CD4-positive, alpha-beta T cell (primary cell): ENCODE data around the gene ITLN2. TPM values are rescaled to one million over a fixed set of nuclear protein-coding genes. Genes with fewer than 3 reads are reported as not detected.

ENCODE experiments used
- ATAC-seq: fragments of 200-7000 bp; cut with Tn5 transposase; one replicate; pipeline ENCODE4 v1.10.0; 2022; ENCODE audit warnings: mild to moderate bottlenecking; ENCODE audit not compliant: poor library complexity
- CTCF ChIA-PET: fragments of 350-600 bp; sonication (Branson Sonifier 250); formaldehyde crosslinking; loops from one replicate; lab custom pipeline; 2021; ENCODE audit warnings: antibody characterized with exemption, inconsistent platforms; lab: Charles Lee
- POLR2A ChIA-PET: fragments of 350-600 bp; sonication (Branson Sonifier 250); formaldehyde crosslinking; loops from one replicate; lab custom pipeline; 2021; ENCODE audit warnings: antibody characterized with exemption, inconsistent platforms; lab: Charles Lee
- DNase-seq, 14 experiments: peaks; one replicate each; pipeline ENCODE4 v3.0.0-alpha.2; 2013 to 2020; ENCODE audit warnings: mixed read lengths in 2 of 14
- H3K27ac ChIP-seq, 2 donors: one replicate each; pipeline versions ENCODE4 v1.5.1 to v1.7.0; 2013; ENCODE audit warnings: low read length in 2 of 2, low read depth in 1 of 2, mild to moderate bottlenecking in 1 of 2
- H3K27me3 ChIP-seq, 2 experiments: 1 replicate in 1 of 2; 2 replicates in 1 of 2; pipeline versions ENCODE4 v1.6.1 to v1.7.0; 2013; ENCODE audit warnings: low read length in 2 of 2, control low read depth in 1 of 2, mild to moderate bottlenecking in 1 of 2, moderate library complexity in 1 of 2; ENCODE audit not compliant: insufficient read depth in 2 of 2, control insufficient read depth in 1 of 2
- H3K36me3 ChIP-seq: one replicate; pipeline ENCODE4 v1.6.1; 2013; ENCODE audit warnings: low read length, control low read depth; ENCODE audit not compliant: insufficient read depth
- H3K4me1 ChIP-seq: one replicate; pipeline ENCODE4 v1.6.1; 2013; ENCODE audit warnings: low read length, control low read depth; ENCODE audit not compliant: insufficient read depth
- H3K4me3 ChIP-seq: one replicate; pipeline ENCODE4 v1.5.1; 2013; ENCODE audit warnings: mild to moderate bottlenecking, low read length, moderate library complexity
- H3K9me3 ChIP-seq, 2 experiments: 1 replicate in 1 of 2; 2 replicates in 1 of 2; pipeline versions ENCODE4 v1.6.1 to v1.7.0; 2013; ENCODE audit warnings: low read length in 2 of 2, mild to moderate bottlenecking in 2 of 2, control low read depth in 1 of 2, moderate library complexity in 1 of 2; ENCODE audit not compliant: control insufficient read depth in 1 of 2, insufficient read depth in 1 of 2
- H3K27ac Mint-ChIP-seq: one replicate; pipeline ENCODE4 v1.8.0; 2020; ENCODE audit warnings: mixed read lengths
- H3K27me3 Mint-ChIP-seq: one replicate; pipeline ENCODE4 v1.8.0; 2021; ENCODE audit warnings: mixed read lengths
- H3K36me3 Mint-ChIP-seq: one replicate; pipeline ENCODE4 v1.8.0; 2021; ENCODE audit warnings: low read depth, mixed read lengths
- H3K4me1 Mint-ChIP-seq: one replicate; pipeline ENCODE4 v1.8.0; 2021; ENCODE audit warnings: low read depth, mixed read lengths
- H3K4me3 Mint-ChIP-seq: one replicate; pipeline ENCODE4 v1.8.0; 2020; ENCODE audit warnings: mild to moderate bottlenecking, mixed read lengths
- H3K9me3 Mint-ChIP-seq: one replicate; pipeline ENCODE4 v1.8.0; 2020; ENCODE audit warnings: mixed read lengths
- intact Hi-C, 2 experiments: fragments of 100-400 bp; cut with DNase I in 1 of 2; cut with micrococcal nuclease in 1 of 2; formaldehyde crosslinking; loops; one replicate each; pipeline versions ENCODE4 v1.15.1 to v1.9.0; 2023 to 2025; cut with DNase I, micrococcal nuclease
- total RNA-seq, 174 experiments: library from RNA in 2 of 174; stranded (reverse) in 2 of 174; gene quantifications; one replicate each; pipeline ENCODE4 v1.2.3 and lab custom pipeline; 2021 to 2026
- TF ChIP-seq, protein P1 (sequence below): fragments of 200-600 bp; IDR thresholded peaks from one replicate; pipeline ENCODE4 v1.8.0; 2022; ENCODE audit warnings: antibody characterized with exemption, mild to moderate bottlenecking

The ITLN2 gene
- total RNA-seq, 2 experiments from 2014 or later: not detected

DNA sequence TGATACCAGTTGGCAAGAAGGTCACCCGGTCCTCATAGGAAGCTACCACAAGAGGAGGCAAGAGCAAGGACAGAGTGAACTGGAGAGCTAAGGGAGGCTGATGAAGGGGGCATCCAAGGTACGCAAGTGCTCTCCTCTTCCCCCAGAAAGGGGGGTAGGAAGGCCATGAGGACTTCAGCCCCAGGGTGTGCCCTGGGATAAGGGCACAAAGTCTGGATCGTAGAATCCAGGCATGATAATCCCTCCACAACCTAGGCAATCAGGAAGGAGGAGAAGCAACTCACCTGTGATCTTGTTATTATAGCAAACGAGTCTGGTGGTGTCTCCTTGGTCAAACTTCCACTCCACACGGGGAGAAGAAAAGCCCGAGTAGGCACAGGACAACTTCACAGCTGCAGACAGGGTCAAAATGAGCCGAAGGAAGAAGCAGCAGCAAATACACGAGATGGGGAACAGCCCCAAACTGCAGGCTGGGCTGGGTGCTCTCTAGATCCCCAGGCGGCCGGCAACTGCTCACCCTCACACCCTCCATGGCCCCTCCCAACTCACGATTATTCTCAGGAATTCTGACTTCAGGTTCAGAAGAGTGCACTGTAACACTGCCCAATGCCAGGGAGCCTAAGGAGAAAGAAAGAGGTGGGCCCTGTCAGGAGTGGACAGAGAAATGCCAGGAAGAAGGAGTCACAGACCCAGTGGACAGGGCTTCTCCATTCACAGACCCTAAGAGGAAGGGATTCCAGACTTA is 46.3 kb upstream of the ITLN2 start:
- Mint-ChIP-seq H3K9me3 (no peaks in the 10 kb centered on the region), H3K27ac (no peak overlapping the region), H3K4me3 (no peak overlapping the region), H3K27me3 (no peaks in the 10 kb centered on the region), H3K4me1 (no peaks in the 10 kb centered on the region), H3K36me3 (peaks cover 36% of the 10 kb centered on the region)
- no peak overlapping the region for H3K4me3 ChIP-seq
- H3K9me3 ChIP-seq: no peaks in the 10 kb centered on the region
- TF ChIP-seq, protein P1, sequence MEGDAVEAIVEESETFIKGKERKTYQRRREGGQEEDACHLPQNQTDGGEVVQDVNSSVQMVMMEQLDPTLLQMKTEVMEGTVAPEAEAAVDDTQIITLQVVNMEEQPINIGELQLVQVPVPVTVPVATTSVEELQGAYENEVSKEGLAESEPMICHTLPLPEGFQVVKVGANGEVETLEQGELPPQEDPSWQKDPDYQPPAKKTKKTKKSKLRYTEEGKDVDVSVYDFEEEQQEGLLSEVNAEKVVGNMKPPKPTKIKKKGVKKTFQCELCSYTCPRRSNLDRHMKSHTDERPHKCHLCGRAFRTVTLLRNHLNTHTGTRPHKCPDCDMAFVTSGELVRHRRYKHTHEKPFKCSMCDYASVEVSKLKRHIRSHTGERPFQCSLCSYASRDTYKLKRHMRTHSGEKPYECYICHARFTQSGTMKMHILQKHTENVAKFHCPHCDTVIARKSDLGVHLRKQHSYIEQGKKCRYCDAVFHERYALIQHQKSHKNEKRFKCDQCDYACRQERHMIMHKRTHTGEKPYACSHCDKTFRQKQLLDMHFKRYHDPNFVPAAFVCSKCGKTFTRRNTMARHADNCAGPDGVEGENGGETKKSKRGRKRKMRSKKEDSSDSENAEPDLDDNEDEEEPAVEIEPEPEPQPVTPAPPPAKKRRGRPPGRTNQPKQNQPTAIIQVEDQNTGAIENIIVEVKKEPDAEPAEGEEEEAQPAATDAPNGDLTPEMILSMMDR: no peak
- intact Hi-C loops: loop anchor here in 1 of 2 experiments (2.0 kb wide), 1 partner anchor 376 kb away; no protein-coding TSS in a partner anchor
- ChIA-PET CTCF (interaction anchor here (1.3 to 1.6 kb wide), 2 partner anchors 10 to 97 kb away, joined by 6 read pairs; no protein-coding TSS in a partner anchor), POLR2A (interaction anchor here (0.9 to 1.8 kb wide), 2 partner anchors 20 to 44 kb away, joined by 4 to 5 read pairs; partner anchors contain the start of genes F11R and USF1)
- H3K36me3 ChIP-seq: peaks cover 36% of the 10 kb centered on the region
- no peak for DNase-seq
- peaks cover 8% of the 10 kb centered on the region for H3K4me1 ChIP-seq
- H3K27me3 ChIP-seq: no peaks in the 10 kb centered on the region
- no peak for ATAC-seq
- no peak overlapping the region for H3K27ac ChIP-seq

DNA sequence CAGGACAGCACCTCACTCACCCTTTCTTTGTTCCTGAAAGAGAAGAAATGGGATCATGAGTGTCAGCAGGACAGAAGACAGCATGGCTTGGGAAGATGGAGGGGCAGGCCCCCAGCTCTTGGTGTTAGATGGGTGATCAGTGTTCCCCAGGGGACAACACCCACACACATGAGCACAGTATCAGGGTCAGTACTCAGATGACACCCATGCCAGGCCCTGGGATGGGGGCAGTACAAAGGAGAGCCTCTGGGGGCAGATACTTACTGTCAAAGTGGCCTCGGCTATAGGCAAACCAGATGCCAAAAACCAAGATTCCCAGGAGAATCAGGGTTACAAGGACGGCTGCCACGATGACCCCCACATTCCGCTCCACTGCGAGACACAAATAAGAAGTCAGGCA is 44.8 kb upstream of the ITLN2 start:
- no peak for DNase-seq
- peaks cover 36% of the 10 kb centered on the region for H3K36me3 ChIP-seq
- no peaks in the 10 kb centered on the region for H3K27me3 ChIP-seq
- peaks cover 36% of the 10 kb centered on the region for H3K36me3 Mint-ChIP-seq
- no peak for ATAC-seq
- peaks cover 5% of the 10 kb centered on the region for H3K4me1 ChIP-seq
- no peak overlapping the region for H3K27ac Mint-ChIP-seq
- H3K4me1 Mint-ChIP-seq: no peaks in the 10 kb centered on the region
- intact Hi-C loops: loop anchor here in 1 of 2 experiments (5.0 kb wide), 1 partner anchor 38 kb away; the partner anchor contains the start of gene TSTD1
- TF ChIP-seq, protein P1: no peak
- ChIA-PET CTCF (interaction anchor here (1.6 to 2.0 kb wide), 2 partner anchors 9 to 98 kb away, joined by 6 to 10 read pairs; no protein-coding TSS in a partner anchor), POLR2A (interaction anchor here (2.7 kb wide), 1 partner anchor 98 kb away, joined by 20 read pairs; no protein-coding TSS in a partner anchor)
- H3K4me3 Mint-ChIP-seq: no peak overlapping the region
- no peaks in the 10 kb centered on the region for H3K9me3 Mint-ChIP-seq
- no peaks in the 10 kb centered on the region for H3K9me3 ChIP-seq
- H3K4me3 ChIP-seq: no peak overlapping the region
- H3K27ac ChIP-seq: no peak overlapping the region
- H3K27me3 Mint-ChIP-seq: no peaks in the 10 kb centered on the region

DNA sequence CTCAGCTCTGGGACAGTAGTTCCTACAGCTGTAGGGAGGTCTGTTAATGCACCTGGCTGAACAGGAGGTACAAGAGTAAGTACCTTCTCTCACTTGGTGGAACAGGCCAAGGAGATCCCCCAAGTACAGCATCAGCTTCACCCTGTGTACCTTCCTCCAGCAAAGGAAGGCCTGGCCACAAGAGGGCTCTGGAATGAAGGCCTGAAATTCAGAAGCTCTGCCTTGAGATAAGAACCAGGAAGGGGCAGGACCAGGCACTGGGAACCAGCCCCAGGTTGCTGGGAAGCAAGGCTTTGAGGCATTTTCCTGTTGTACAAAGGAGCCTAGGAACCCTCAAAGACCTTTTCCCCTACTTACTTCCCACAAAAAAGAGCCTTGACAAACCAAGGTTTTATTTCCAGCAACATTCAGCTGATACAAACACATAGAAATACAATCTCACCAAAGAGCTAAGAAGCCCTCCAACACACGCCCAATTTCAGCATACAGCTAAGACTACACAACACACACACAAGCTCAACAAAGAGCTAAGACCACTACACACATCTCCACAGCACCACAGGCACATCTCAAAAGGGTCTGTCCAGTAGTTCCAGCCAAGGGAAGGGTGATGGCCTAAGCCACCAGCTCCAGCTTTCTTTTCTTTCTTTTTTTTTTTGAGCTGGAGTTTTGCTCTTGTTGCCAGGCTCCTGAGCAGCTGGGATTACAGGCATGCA is 42.9 kb upstream of the ITLN2 start:
- Histone ChIP-seq H3K27ac (no peak overlapping the region), H3K4me1 (peaks cover 5% of the 10 kb centered on the region), H3K27me3 (no peaks in the 10 kb centered on the region), H3K36me3 (peaks cover 36% of the 10 kb centered on the region), H3K9me3 (no peaks in the 10 kb centered on the region), H3K4me3 (no peak overlapping the region)
- Mint-ChIP-seq H3K4me1 (no peaks in the 10 kb centered on the region), H3K36me3 (peaks cover 36% of the 10 kb centered on the region), H3K9me3 (no peaks in the 10 kb centered on the region), H3K4me3 (no peak overlapping the region), H3K27ac (no peak overlapping the region), H3K27me3 (no peaks in the 10 kb centered on the region)
- ChIA-PET CTCF (interaction anchor here (0.7 to 2.7 kb wide), 16 partner anchors 7 to 169 kb away, joined by 3 to 46 read pairs (median 4); partner anchors contain the start of genes ARHGAP30, F11R, KLHDC9 and PPOX), POLR2A (interaction anchor here (0.6 to 2.7 kb wide), 9 partner anchors 16 to 228 kb away, joined by 3 to 20 read pairs (median 7); partner anchors contain the start of genes ARHGAP30, F11R, TSTD1 and USF1)
- ATAC-seq (peak; percentile 78), DNase-seq (peak in 13 of 14 experiments; percentile 23 to 75 (median 47))
- TF ChIP-seq, protein P1: peak; percentile 56
- intact Hi-C loops: loop anchor here (1.0 to 5.0 kb wide), 3 partner anchors 40 to 143 kb away; partner anchors contain the start of gene TSTD1 (in 1 of the 2)
